Activated CD4-positive, alpha-beta T cell treated with anti-CD3 and anti-CD28 coated beads for 36 hours (primary cell): Measurements from ENCODE around the gene LARP7. TPM values are rescaled to one million over a fixed set of nuclear protein-coding genes. Genes with fewer than 3 reads are reported as not detected.
"Not testable (repeated sequence)": the region's sequence is repeated elsewhere in the genome, so short reads cannot be mapped to it uniquely, and the experiment has no call there.

Experiments used
- ATAC-seq: fragments of 200-7000 bp; cut with Tn5 transposase; one replicate; pipeline ENCODE4 v1.10.0; 2021; ENCODE audit warnings: mild to moderate bottlenecking, moderate library complexity
- CTCF ChIA-PET: fragments of 350-600 bp; sonication (Branson Sonifier 250); formaldehyde crosslinking; loops from one replicate; lab custom pipeline; 2021; ENCODE audit warnings: antibody characterized with exemption; lab: Charles Lee
- POLR2A ChIA-PET: fragments of 350-600 bp; sonication (Branson Sonifier 250); formaldehyde crosslinking; loops from one replicate; lab custom pipeline; 2021; ENCODE audit warnings: antibody characterized with exemption, inconsistent platforms; lab: Charles Lee
- DNase-seq: peaks from one replicate; pipeline ENCODE4 v3.0.0-alpha.2; 2020
- H3K27ac Mint-ChIP-seq: one replicate; pipeline ENCODE4 v1.8.0; 2021; ENCODE audit warnings: mixed read lengths
- H3K27me3 Mint-ChIP-seq: one replicate; pipeline ENCODE4 v1.8.0; 2021; ENCODE audit warnings: mixed read lengths
- H3K36me3 Mint-ChIP-seq: one replicate; pipeline ENCODE4 v1.8.0; 2021; ENCODE audit warnings: low read depth, mixed read lengths
- H3K4me1 Mint-ChIP-seq: one replicate; pipeline ENCODE4 v1.8.0; 2021; ENCODE audit warnings: mixed read lengths
- H3K4me3 Mint-ChIP-seq: one replicate; pipeline ENCODE4 v1.8.0; 2021; ENCODE audit warnings: mild to moderate bottlenecking, moderate library complexity, mixed read lengths
- H3K9me3 Mint-ChIP-seq: one replicate; pipeline ENCODE4 v1.8.0; 2021; ENCODE audit warnings: low read depth, mixed read lengths
- intact Hi-C, 2 experiments: fragments of 100-400 bp; cut with DNase I in 1 of 2; cut with micrococcal nuclease in 1 of 2; formaldehyde crosslinking; loops; one replicate each; pipeline versions ENCODE4 v1.14.2 to v1.15.1; 2022 to 2024; cut with DNase I, micrococcal nuclease
- total RNA-seq, 2 experiments: library from RNA; stranded (reverse); gene quantifications; one replicate each; pipeline ENCODE4 v1.2.3, GENCODE V29; 2021

The LARP7 gene
- total RNA-seq, 2 experiments from 2014 or later = 46.5 to 47.1 TPM

DNA sequence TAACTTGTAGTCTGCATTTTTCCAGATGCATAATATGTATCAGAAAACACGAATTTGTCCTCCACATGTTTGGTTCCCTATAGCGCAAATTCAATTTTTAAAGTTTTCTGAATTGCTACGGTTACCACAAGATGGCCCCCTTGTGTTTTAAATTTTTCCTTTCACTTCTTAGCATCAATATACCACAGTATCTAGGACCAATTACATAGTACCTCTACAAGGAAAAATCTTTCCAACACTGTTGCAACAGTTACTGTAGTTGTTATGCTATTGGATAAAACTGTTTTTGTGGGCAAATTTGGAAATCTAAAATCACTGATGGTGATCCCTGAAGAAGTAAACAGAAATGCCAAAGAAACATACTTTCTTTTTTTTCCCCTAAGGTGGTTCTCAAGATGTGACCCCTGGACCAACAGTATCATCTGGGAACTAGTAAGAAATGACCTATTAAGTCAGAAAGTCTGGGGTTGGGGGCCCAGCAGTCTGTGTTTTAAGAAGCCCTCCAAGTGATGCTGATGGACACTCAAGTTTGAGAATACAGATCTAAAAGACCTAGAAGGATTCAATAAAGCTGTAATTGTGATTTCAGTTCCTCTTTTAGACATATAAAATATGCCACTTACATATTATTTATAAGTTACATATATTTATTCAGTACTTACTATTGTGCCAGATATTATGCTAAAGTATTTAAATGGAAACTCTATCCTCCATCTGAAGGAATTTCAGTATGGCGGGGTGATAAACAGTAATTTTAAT, 3.3 kb upstream of the LARP7 start:
- Mint-ChIP-seq H3K4me3 (no peak overlapping the region), H3K4me1 (peaks cover 8% of the 10 kb centered on the region), H3K9me3 (no peaks in the 10 kb centered on the region), H3K27ac (no peak overlapping the region), H3K36me3 (peaks cover 7% of the 10 kb centered on the region), H3K27me3 (no peaks in the 10 kb centered on the region)
- intact Hi-C loops = loop anchor here (1.0 kb wide), 2 partner anchors 129 to 305 kb away; no protein-coding TSS in a partner anchor
- ChIA-PET POLR2A (interaction anchor here (0.8 kb wide), 1 partner anchor 15 kb away, joined by 3 read pairs; no protein-coding TSS in a partner anchor), CTCF (interaction anchor here (0.6 to 2.9 kb wide), 5 partner anchors 13 to 132 kb away, joined by 3 to 12 read pairs (median 5); no protein-coding TSS in a partner anchor)
- no peak for DNase-seq
- ATAC-seq = no peak

DNA sequence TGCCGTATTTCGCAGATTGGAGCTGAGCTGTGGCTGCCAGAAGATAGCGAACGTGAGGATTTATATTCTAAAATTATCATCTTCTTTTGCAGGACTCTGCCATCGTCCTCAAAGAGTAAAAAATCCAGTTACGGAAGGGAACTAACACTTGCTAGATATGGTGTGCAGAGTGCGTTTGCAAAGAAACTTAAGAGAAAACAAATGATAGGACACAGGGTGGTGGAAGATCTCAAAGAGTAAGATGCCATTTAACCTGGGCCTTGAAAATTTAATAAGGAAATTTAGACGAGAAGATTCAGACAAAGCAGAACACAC, 566 bp downstream of the LARP7 start:
- Mint-ChIP-seq H3K4me3 (no peak overlapping the region), H3K36me3 (peaks cover 3% of the 10 kb centered on the region), H3K4me1 (peaks cover 24% of the 10 kb centered on the region), H3K9me3 (no peaks in the 10 kb centered on the region), H3K27me3 (no peaks in the 10 kb centered on the region), H3K27ac (no peak overlapping the region)
- intact Hi-C loops = loop anchor here (1.0 to 5.0 kb wide), 10 partner anchors 98 to 1125 kb away; partner anchors contain the start of genes AP1AR (in 2 of the 2), TIFA (in 2 of the 2) and CAMK2D (in 1 of the 2)
- no peak for DNase-seq
- CTCF ChIA-PET = interaction anchor here (1.0 to 2.9 kb wide), 4 partner anchors 10 to 128 kb away, joined by 3 to 12 read pairs (median 4); no protein-coding TSS in a partner anchor
- POLR2A ChIA-PET = interaction anchor here (0.6 kb wide), 1 partner anchor 314 kb away, joined by 3 read pairs; no protein-coding TSS in a partner anchor
- ATAC-seq = no peak

DNA sequence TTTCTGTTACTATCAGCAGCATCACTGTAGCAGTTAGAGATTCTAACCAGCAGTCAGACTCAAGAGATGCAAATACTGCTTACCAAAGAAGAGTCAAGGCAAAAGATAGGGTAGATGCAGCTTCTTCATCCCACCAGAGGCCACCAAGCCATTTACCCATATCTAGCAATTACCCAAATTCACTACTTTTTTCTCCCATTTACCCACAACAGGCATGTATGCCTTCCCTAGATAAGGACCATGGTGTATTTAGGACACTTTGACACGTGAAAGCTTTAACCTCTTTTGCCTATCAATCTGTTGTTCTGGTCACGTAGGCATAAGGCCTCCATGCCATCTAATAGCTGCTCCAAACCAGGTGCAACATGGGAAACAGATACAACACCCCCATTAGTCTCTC, 5.6 kb downstream of the LARP7 start:
- ChIA-PET POLR2A (no interaction called here), CTCF (interaction anchor here (0.7 to 1.2 kb wide), 2 partner anchors 12 to 120 kb away, joined by 3 to 7 read pairs; no protein-coding TSS in a partner anchor)
- Mint-ChIP-seq H3K27ac (no peak overlapping the region), H3K4me1 (peaks cover 20% of the 10 kb centered on the region), H3K4me3 (no peak overlapping the region), H3K27me3 (no peaks in the 10 kb centered on the region), H3K9me3 (no peaks in the 10 kb centered on the region), H3K36me3 (peaks cover 25% of the 10 kb centered on the region)
- DNase-seq (no peak), ATAC-seq (no peak)
- intact Hi-C loops = no loop called here

DNA sequence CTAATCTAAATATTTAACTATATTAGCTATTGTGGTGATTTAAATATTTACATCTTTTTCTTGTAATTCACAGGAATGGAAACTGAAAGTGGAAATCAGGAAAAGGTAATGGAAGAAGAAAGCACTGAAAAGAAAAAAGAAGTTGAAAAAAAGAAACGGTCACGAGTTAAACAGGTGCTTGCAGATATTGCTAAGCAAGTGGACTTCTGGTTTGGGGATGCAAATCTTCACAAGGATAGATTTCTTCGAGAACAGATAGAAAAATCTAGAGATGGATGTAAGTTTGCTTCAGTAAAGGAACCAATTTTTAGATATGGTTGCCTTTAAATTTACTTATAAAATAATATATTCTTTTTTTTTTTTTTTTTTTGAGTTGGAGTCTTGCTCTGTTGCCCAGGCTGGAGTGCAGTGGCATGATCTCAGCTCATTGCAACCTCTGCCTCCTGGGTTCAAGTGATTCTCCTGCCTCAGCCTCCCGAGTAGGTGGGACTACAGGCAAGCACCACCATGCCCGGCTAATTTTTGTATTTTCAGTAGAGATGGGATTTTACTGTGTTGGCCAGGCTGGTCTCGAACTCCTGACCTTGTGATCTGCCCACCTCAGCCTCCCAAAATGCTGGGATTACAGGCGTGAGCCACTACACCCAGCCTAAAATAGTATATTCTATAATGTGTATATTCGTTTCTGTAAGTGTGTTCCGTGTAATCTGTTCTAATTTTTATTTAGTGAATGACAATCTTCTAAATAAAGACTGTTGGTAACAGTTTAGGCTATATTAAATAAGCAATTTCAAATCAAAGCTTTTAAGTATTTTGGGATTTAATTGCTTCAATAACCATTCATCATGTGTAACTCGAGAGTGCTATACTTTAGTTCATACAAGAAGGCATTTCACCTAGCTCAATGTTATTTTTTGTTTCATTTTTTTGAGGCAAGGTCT, 7.9 kb downstream of the LARP7 start:
- intact Hi-C loops, H3K27ac Mint-ChIP-seq, H3K4me3 Mint-ChIP-seq, DNase-seq, H3K27me3 Mint-ChIP-seq, ATAC-seq, CTCF ChIA-PET, H3K9me3 Mint-ChIP-seq: not testable (repeated sequence)
- Mint-ChIP-seq H3K36me3 (peaks cover 22% of the 10 kb centered on the region), H3K4me1 (peaks cover 15% of the 10 kb centered on the region)
- POLR2A ChIA-PET = interaction anchor here (0.6 to 0.7 kb wide), 2 partner anchors 419 to 1114 kb away, joined by 4 read pairs; no protein-coding TSS in a partner anchor

DNA sequence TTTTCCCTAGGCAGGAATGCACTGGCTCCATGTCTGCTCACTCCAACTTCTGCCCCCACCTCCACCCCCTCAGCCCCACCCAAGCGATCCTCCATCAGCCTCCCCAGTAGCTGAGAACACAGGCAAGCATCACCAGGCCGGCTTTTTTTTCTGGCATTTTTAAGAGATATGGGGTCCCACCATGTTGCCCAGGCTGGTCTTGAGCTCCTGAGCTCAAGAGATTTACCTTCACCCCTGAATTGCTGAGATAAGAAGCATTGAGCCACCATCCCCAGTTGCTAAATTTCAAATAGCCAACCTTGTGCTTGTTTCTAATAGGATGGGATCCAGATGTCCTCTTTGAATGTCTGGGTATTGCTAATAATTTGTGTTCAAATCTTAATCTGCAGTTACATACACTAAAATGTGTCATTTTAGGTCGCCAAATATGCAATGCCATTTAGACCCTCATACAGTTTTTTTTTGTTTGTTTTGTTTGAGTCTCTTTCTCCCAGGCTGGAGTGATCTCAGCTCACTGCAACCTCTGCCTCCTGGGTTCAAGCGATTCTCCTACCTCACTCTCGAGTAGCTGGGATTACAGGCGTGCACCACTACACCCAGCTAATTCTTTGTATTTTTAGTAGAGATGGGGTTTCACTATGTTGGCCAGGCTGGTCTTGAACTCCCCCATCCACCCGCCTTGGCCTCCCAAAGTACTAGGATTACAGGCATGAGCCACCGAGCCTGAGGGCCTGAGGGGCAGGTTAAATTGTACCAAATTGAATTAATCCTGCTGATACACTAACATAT, 8.8 kb downstream of the LARP7 start:
- no peaks in the 10 kb centered on the region for H3K9me3 Mint-ChIP-seq

DNA sequence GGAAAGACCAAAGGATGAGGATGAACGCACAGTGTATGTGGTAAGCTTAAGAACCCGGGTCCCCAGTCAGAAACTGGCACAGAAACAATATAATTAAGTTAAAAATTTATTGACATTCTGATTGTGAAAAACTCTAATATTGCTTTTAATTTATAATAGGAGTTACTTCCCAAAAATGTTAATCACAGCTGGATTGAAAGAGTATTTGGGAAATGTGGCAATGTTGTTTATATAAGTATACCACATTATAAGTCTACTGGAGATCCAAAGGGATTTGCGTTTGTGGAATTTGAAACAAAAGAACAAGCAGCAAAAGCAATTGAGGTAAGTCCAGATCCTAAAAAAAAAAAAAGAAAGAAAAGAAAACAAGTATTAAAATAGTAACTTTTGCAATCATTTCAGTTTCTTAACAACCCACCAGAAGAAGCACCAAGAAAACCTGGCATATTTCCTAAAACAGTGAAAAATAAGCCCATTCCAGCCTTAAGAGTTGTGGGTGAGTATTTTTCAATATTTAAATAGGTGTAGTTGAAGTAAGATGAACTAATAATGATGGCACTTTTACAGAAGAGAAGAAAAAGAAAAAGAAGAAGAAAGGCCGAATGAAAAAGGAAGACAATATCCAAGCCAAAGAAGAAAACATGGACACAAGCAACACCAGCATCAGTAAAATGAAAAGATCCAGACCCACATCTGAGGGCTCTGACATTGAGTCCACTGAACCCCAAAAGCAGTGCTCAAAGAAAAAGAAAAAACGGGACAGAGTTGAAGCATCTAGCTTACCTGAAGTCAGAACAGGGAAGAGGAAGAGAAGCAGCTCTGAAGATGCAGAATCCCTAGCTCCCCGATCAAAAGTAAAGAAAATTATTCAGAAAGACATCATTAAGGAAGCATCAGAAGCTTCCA, 9.9 kb downstream of the LARP7 start:
- no peak overlapping the region for H3K4me3 Mint-ChIP-seq
- no peak overlapping the region for H3K27ac Mint-ChIP-seq
- CTCF ChIA-PET = interaction anchor here (0.6 to 2.2 kb wide), 9 partner anchors 8 to 292 kb away, joined by 3 to 9 read pairs (median 3); partner anchors contain the start of gene LARP7
- no peak for ATAC-seq
- H3K27me3 Mint-ChIP-seq = no peaks in the 10 kb centered on the region
- intact Hi-C loops = no loop called here
- no peak for DNase-seq
- POLR2A ChIA-PET = no interaction called here
- H3K9me3 Mint-ChIP-seq = no peaks in the 10 kb centered on the region
- H3K36me3 Mint-ChIP-seq = peaks cover 26% of the 10 kb centered on the region
- peaks cover 5% of the 10 kb centered on the region for H3K4me1 Mint-ChIP-seq

More for the DNA sequence above, 8.8 kb downstream of the LARP7 start:
- POLR2A ChIA-PET = interaction anchor here (0.6 kb wide), 1 partner anchor 1113 kb away, joined by 4 read pairs; no protein-coding TSS in a partner anchor
- H3K36me3 Mint-ChIP-seq = peaks cover 24% of the 10 kb centered on the region
- DNase-seq (no peak), ATAC-seq (no peak)
- H3K4me3 Mint-ChIP-seq = no peak overlapping the region
- CTCF ChIA-PET = interaction anchor here (0.6 to 2.2 kb wide), 5 partner anchors 10 to 119 kb away, joined by 3 to 9 read pairs (median 3); no protein-coding TSS in a partner anchor
- H3K27ac Mint-ChIP-seq = no peak overlapping the region
- intact Hi-C loops = no loop called here
- no peaks in the 10 kb centered on the region for H3K27me3 Mint-ChIP-seq
- peaks cover 13% of the 10 kb centered on the region for H3K4me1 Mint-ChIP-seq

DNA sequence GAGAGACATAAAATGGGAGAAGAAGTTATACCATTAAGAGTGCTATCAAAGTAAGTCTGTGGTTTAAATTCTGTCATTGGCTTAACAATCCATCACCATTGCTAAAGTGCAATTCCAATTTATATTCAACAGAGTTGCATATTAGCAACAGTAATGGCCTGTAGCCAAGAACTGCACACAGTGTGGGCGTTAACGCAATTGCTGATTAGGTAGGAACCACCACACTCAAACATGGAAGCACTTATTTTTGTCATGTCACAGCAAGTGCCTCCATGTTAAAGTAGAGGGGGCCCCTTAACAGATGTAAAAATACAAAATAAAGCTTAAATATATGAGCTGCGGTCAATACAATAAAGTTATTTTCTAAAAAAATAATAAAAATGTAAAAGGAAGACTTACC, 10.8 kb downstream of the LARP7 start:
- no peak overlapping the region for H3K27ac Mint-ChIP-seq
- peaks cover 4% of the 10 kb centered on the region for H3K4me1 Mint-ChIP-seq
- no peak overlapping the region for H3K4me3 Mint-ChIP-seq
- ATAC-seq (no peak), DNase-seq (no peak)
- CTCF ChIA-PET = interaction anchor here (0.8 to 2.2 kb wide), 7 partner anchors 9 to 291 kb away, joined by 3 to 9 read pairs (median 5); partner anchors contain the start of gene LARP7
- H3K27me3 Mint-ChIP-seq = no peaks in the 10 kb centered on the region
- POLR2A ChIA-PET = no interaction called here
- intact Hi-C loops = no loop called here
- no peaks in the 10 kb centered on the region for H3K9me3 Mint-ChIP-seq
- peaks cover 26% of the 10 kb centered on the region for H3K36me3 Mint-ChIP-seq

DNA sequence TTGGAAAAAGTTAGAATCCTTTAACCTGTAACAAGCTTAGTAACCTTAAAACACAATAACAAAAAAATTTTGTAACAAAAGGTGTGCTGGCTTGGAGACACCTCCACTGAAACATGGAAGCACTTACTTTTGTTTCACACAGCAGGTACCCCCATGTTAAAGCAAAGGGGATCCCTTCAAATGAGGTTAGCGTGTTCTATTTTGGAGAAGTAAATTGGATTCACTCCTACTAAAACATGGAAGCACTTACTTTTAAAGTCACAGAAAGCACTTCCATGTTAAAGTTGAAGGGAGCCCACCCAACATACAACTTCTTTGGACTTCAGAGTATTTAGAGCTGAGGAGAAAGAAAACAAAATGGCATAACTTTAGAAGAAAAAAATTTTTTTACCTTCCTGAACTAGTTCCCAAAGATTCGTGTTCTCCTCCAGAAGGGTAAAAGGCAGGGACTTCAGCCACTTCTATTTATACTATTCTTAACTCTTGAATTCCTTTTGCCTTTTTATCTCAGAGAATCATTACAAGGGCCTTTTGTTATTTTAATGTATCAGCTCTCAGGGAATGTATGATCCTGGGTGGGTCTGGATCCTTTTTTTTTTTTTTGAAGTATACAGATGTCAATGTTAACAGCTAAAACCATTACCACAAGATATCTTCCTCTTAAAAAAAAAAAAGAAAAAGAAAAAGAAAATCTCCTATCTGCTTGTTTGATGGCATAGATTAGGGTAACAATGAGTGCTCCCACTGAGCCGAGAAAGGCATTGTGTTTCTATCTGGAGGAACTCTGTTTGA, 11.5 kb downstream of the LARP7 start:
- intact Hi-C loops = no loop called here

DNA sequence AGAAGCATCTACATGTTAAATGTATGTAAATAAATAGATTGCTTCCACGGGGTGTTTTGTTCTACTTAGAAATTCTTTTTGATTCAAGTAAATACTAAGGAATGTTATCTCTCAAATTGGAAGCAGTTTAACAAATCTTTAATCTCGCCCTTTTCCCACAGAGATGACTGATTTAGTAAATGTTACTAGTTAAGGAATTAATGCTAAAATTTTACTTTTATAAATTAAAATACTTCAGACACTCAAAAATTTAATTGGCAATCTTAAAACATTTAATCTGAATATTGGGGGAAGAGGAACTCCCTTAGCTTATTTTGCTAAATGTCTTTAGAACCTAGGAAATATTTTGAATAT, 12.1 kb downstream of the LARP7 start:
- H3K27me3 Mint-ChIP-seq = no peaks in the 10 kb centered on the region
- ChIA-PET POLR2A (interaction anchor here (1.1 kb wide), 1 partner anchor 15 kb away, joined by 3 read pairs; no protein-coding TSS in a partner anchor), CTCF (interaction anchor here (0.9 to 1.4 kb wide), 2 partner anchors 11 to 116 kb away, joined by 3 to 5 read pairs; partner anchors contain the start of gene LARP7)
- no peak for ATAC-seq
- H3K27ac Mint-ChIP-seq = no peak overlapping the region
- intact Hi-C loops = no loop called here
- H3K9me3 Mint-ChIP-seq = no peaks in the 10 kb centered on the region
- no peaks in the 10 kb centered on the region for H3K4me1 Mint-ChIP-seq
- no peak for DNase-seq
- H3K36me3 Mint-ChIP-seq = peaks cover 23% of the 10 kb centered on the region
- H3K4me3 Mint-ChIP-seq = no peak overlapping the region

More for the DNA sequence above, 11.5 kb downstream of the LARP7 start:
- H3K4me3 Mint-ChIP-seq = no peak overlapping the region
- H3K4me1 Mint-ChIP-seq = no peaks in the 10 kb centered on the region
- DNase-seq = no peak
- H3K36me3 Mint-ChIP-seq = peaks cover 21% of the 10 kb centered on the region
- ChIA-PET POLR2A (interaction anchor here (1.1 kb wide), 1 partner anchor 15 kb away, joined by 3 read pairs; no protein-coding TSS in a partner anchor), CTCF (interaction anchor here (0.8 to 1.4 kb wide), 5 partner anchors 9 to 116 kb away, joined by 3 to 5 read pairs (median 3); partner anchors contain the start of gene LARP7)
- no peak overlapping the region for H3K27ac Mint-ChIP-seq
- no peak for ATAC-seq
- no peaks in the 10 kb centered on the region for H3K27me3 Mint-ChIP-seq
- H3K9me3 Mint-ChIP-seq = no peaks in the 10 kb centered on the region
